Liver (tissue), 9 donors: ENCODE results near the gene SLC27A4. TPM values are rescaled to one million over a fixed set of nuclear protein-coding genes. Genes with fewer than 3 reads are reported as not detected.

Experiments used
- DNase-seq: peaks from one replicate; pipeline ENCODE4 v3.0.0-alpha.2; 2017; ENCODE audit warnings: low spot score
- H3K27ac ChIP-seq, 2 donors: one replicate each; pipeline ENCODE4 v1.7.0; 2013; ENCODE audit warnings: inconsistent platforms in 2 of 2, low read length in 2 of 2, control low read depth in 1 of 2, low read depth in 1 of 2, mild to moderate bottlenecking in 1 of 2
- H3K27me3 ChIP-seq, 4 donors: one replicate each; pipeline versions ENCODE4 v1.6.1 to v1.7.0; 2013; ENCODE audit warnings: low read length in 3 of 4, inconsistent platforms in 1 of 4, mild to moderate bottlenecking in 1 of 4, moderate library complexity in 1 of 4; ENCODE audit not compliant: control insufficient read depth in 4 of 4, insufficient read depth in 4 of 4
- H3K36me3 ChIP-seq, 4 donors: one replicate each; pipeline versions ENCODE4 v1.6.1 to v1.7.0; 2013; ENCODE audit warnings: low read length in 3 of 4, mild to moderate bottlenecking in 3 of 4, low read depth in 1 of 4, moderate library complexity in 1 of 4; ENCODE audit not compliant: control insufficient read depth in 4 of 4, insufficient read depth in 3 of 4
- H3K4me1 ChIP-seq, 4 donors: one replicate each; pipeline versions ENCODE4 v1.6.1 to v1.7.0; 2013; ENCODE audit warnings: low read length in 3 of 4, mild to moderate bottlenecking in 3 of 4, moderate library complexity in 1 of 4; ENCODE audit not compliant: control insufficient read depth in 4 of 4, insufficient read depth in 4 of 4
- H3K4me3 ChIP-seq, 3 donors: one replicate each; pipeline versions ENCODE4 v1.6.1 to v1.7.0; 2013; ENCODE audit warnings: low read length in 3 of 3, control low read depth in 1 of 3, low read depth in 1 of 3, mild to moderate bottlenecking in 1 of 3
- H3K9ac ChIP-seq, 2 donors: one replicate each; pipeline ENCODE4 v1.7.0; 2013; ENCODE audit warnings: low read length in 2 of 2, mild to moderate bottlenecking in 2 of 2, moderate library complexity in 2 of 2, control low read depth in 1 of 2, low read depth in 1 of 2
- H3K9me3 ChIP-seq, 4 donors: one replicate each; pipeline versions ENCODE4 v1.6.1 to v1.7.0; 2013; ENCODE audit warnings: low read length in 3 of 4; ENCODE audit not compliant: control insufficient read depth in 4 of 4
- FOXA1 ChIP-seq: IDR thresholded peaks from 2 replicates; pipeline ENCODE4 v1.6.1; 2016; ENCODE audit warnings: antibody characterized with exemption
- FOXA2 ChIP-seq: IDR thresholded peaks from 2 replicates; pipeline ENCODE4 v1.6.1; 2016; ENCODE audit warnings: antibody characterized with exemption
- GABPA ChIP-seq, 2 donors: IDR thresholded peaks in 1 of 2; conservative IDR thresholded peaks in 1 of 2; 2 replicates each; pipeline ENCODE4 v1.6.1; 2016; ENCODE audit warnings: antibody characterized with exemption in 2 of 2, mild to moderate bottlenecking in 1 of 2, moderate library complexity in 1 of 2
- HNF4G ChIP-seq: IDR thresholded peaks from 2 replicates; pipeline ENCODE4 v1.6.1; 2016; ENCODE audit warnings: antibody characterized with exemption
- JUND ChIP-seq, 2 donors: IDR thresholded peaks; 2 replicates each; pipeline ENCODE4 v1.6.1; 2016; ENCODE audit warnings: antibody characterized with exemption in 2 of 2
- MAX ChIP-seq: IDR thresholded peaks from 2 replicates; pipeline ENCODE4 v1.6.1; 2016; ENCODE audit warnings: antibody characterized with exemption
- NR2F2 ChIP-seq: IDR thresholded peaks from 2 replicates; pipeline ENCODE4 v1.6.1; 2016; ENCODE audit warnings: antibody characterized with exemption
- RAD21 ChIP-seq, 2 donors: IDR thresholded peaks; 2 replicates each; pipeline ENCODE4 v1.6.1; 2016; ENCODE audit warnings: antibody characterized with exemption in 2 of 2, mild to moderate bottlenecking in 2 of 2
- RXRA ChIP-seq, 2 donors: IDR thresholded peaks; 2 replicates each; pipeline ENCODE4 v1.6.1; 2017 to 2018; ENCODE audit warnings: antibody characterized with exemption in 2 of 2, mild to moderate bottlenecking in 1 of 2
- SP1 ChIP-seq: IDR thresholded peaks from 2 replicates; pipeline ENCODE4 v1.6.1; 2018; ENCODE audit warnings: antibody characterized with exemption, mild to moderate bottlenecking
- YY1 ChIP-seq: IDR thresholded peaks from 2 replicates; pipeline ENCODE4 v1.6.1; 2016; ENCODE audit warnings: antibody characterized with exemption, mild to moderate bottlenecking
- ZBTB33 ChIP-seq: IDR thresholded peaks from 2 replicates; pipeline ENCODE4 v1.6.1; 2016; ENCODE audit warnings: antibody characterized with exemption
- WGBS: extraction: QIAGEN DNeasy Blood & Tissue Kit; methylation state at CpG from one replicate; pipeline ENCODE4 v1.1.7; 2013; 5-methylcytosine and 5-hydroxymethylcytosine counted together
- polyA plus RNA-seq, 2 donors: library from polyadenylated mRNA; stranded (reverse) in 1 of 2; unstranded in 1 of 2; fragments of 200-250 nt in 1 of 2; fragments of >200 nt in 1 of 2; fragmentation: Nextera tagmentation in 1 of 2; extraction: Ambion mirVana in 1 of 2; gene quantifications; one replicate each; pipeline versions ENCODE4 v1.2.1 to v1.2.3, GENCODE V29; 2013 to 2015
- total RNA-seq, 2 donors: library from RNA; depleted of rRNA; stranded (reverse); fragments of >200 nt; gene quantifications; one replicate each; pipeline ENCODE4 v1.2.3, GENCODE V29; 2014
- TF ChIP-seq, protein P1 (sequence below): IDR thresholded peaks from 2 replicates; pipeline ENCODE4 v1.6.1; 2016; ENCODE audit warnings: antibody characterized with exemption, mild to moderate bottlenecking
- TF ChIP-seq, protein P2 (sequence below): IDR thresholded peaks from 2 replicates; pipeline ENCODE4 v1.6.1; 2016; ENCODE audit warnings: antibody characterized with exemption
- TF ChIP-seq, protein P3 (sequence below): fragments of 150-350 bp; IDR thresholded peaks from 2 replicates; pipeline ENCODE4 v1.5.1; 2017; ENCODE audit warnings: improper control_type of control experiment, low read depth, low read length; ENCODE audit not compliant: missing input control
- donor health status: healthy.
- donor health status: healthy.
- donor health status: healthy.
- donor health status: healthy.
- donor health status: healthy.

SLC27A4 gene
- total and polyA plus RNA-seq, 4 donors: 5.9 to 36.4 (median 14.7) TPM

DNA sequence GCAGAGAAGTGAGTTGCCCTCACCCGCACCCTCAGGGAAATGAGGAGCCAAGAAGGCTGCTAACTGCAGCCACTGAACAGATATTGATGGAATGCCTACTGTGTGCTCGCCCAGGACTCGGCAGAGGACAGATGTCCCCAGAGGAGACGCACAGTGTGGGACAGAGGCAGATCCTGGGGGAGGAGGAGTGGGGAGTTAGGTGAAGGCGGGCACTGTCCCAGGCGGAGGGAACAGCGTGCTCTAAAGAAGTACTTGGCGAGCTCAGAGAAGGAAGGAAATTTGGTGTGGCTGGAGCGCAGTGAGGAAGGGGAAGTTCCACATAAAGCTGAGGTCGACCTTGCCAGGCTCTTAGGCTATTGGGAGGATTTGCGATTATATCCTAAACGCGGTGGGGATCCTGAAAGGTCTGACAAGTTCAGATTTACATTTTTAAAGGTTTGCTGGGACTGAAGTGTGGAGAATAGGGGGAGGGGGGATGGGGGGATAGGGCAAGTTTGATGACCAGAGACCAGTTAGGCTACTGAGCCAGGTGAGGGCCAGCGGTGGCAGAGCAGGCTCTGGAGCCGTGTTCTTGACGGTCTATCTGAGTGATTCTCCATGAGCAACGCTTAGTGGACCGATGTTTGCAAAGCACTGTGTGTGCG is 56.8 kb downstream of the SLC27A4 start:
- Histone ChIP-seq H3K9me3 (no peaks in the 10 kb centered on the region), H3K9ac (no peak overlapping the region), H3K27me3 (no peaks in the 10 kb centered on the region), H3K4me1 (no peaks in the 10 kb centered on the region), H3K4me3 (no peak overlapping the region), H3K27ac (no peak overlapping the region), H3K36me3 (peaks cover 0 to 4% (median 2%) of the 10 kb centered on the region in 4 donors)
- DNase-seq: no peak
- TF ChIP-seq, protein P1, sequence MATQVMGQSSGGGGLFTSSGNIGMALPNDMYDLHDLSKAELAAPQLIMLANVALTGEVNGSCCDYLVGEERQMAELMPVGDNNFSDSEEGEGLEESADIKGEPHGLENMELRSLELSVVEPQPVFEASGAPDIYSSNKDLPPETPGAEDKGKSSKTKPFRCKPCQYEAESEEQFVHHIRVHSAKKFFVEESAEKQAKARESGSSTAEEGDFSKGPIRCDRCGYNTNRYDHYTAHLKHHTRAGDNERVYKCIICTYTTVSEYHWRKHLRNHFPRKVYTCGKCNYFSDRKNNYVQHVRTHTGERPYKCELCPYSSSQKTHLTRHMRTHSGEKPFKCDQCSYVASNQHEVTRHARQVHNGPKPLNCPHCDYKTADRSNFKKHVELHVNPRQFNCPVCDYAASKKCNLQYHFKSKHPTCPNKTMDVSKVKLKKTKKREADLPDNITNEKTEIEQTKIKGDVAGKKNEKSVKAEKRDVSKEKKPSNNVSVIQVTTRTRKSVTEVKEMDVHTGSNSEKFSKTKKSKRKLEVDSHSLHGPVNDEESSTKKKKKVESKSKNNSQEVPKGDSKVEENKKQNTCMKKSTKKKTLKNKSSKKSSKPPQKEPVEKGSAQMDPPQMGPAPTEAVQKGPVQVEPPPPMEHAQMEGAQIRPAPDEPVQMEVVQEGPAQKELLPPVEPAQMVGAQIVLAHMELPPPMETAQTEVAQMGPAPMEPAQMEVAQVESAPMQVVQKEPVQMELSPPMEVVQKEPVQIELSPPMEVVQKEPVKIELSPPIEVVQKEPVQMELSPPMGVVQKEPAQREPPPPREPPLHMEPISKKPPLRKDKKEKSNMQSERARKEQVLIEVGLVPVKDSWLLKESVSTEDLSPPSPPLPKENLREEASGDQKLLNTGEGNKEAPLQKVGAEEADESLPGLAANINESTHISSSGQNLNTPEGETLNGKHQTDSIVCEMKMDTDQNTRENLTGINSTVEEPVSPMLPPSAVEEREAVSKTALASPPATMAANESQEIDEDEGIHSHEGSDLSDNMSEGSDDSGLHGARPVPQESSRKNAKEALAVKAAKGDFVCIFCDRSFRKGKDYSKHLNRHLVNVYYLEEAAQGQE: no peak
- TF ChIP-seq HNF4G: no peak
- no peak for TF ChIP-seq SP1
- WGBS: 7% methylated on average over 19 of the region's 19 CpGs

GRCh38 chr9:128397831-128398230 is 57.5 kb downstream of the SLC27A4 start:
- 63% methylated on average over 7 of the region's 7 CpGs for WGBS
- Histone ChIP-seq H3K9ac (no peak overlapping the region), H3K4me3 (no peak overlapping the region), H3K4me1 (no peaks in the 10 kb centered on the region), H3K27ac (no peak overlapping the region), H3K27me3 (no peaks in the 10 kb centered on the region), H3K36me3 (no peaks in the 10 kb centered on the region), H3K9me3 (no peaks in the 10 kb centered on the region)
- DNase-seq: no peak
- TF ChIP-seq GABPA (IDR thresholded peaks at IDR 0.05 in 1 of 2, conservative IDR thresholded peaks at IDR 0.05 in 1 of 2): no peak
- TF ChIP-seq RXRA (IDR thresholded peaks at IDR 0.05): no peak
- TF ChIP-seq, protein P2, sequence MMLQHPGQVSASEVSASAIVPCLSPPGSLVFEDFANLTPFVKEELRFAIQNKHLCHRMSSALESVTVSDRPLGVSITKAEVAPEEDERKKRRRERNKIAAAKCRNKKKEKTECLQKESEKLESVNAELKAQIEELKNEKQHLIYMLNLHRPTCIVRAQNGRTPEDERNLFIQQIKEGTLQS: no peak
- no peak for TF ChIP-seq FOXA2
- TF ChIP-seq RAD21 (IDR thresholded peaks at IDR 0.05): no peak
- TF ChIP-seq YY1: no peak
- no peak for TF ChIP-seq NR2F2
- no peak for TF ChIP-seq SP1

DNA sequence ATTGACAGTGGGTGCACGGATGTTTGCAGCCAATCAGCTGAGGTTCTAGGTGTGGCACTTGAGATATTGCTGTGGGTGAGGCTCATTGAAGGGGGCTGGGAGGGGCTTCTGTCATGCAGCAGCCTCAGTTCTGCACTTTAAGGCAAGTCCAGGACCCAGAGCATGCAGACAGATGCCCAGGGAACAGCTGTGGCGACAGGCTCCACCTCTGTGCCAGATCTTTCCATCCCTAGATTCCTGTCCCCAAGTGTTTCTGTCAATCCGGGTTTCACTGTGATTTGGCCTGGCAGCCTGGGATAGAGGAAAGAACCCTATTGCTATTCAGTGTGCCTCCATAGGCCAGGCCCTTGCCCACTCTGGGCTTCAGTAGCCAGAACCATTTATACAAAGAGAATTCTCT is 59.5 kb downstream of the SLC27A4 start:
- WGBS: 80% methylated on average over 3 of the region's 3 CpGs
- H3K4me3 ChIP-seq: no peak overlapping the region
- no peaks in the 10 kb centered on the region for H3K27me3 ChIP-seq
- H3K9me3 ChIP-seq: no peaks in the 10 kb centered on the region
- no peak for DNase-seq
- TF ChIP-seq ZBTB33: no peak
- TF ChIP-seq SP1: no peak
- no peak for TF ChIP-seq FOXA2
- TF ChIP-seq FOXA1: no peak
- TF ChIP-seq HNF4G: no peak
- TF ChIP-seq, protein P3, sequence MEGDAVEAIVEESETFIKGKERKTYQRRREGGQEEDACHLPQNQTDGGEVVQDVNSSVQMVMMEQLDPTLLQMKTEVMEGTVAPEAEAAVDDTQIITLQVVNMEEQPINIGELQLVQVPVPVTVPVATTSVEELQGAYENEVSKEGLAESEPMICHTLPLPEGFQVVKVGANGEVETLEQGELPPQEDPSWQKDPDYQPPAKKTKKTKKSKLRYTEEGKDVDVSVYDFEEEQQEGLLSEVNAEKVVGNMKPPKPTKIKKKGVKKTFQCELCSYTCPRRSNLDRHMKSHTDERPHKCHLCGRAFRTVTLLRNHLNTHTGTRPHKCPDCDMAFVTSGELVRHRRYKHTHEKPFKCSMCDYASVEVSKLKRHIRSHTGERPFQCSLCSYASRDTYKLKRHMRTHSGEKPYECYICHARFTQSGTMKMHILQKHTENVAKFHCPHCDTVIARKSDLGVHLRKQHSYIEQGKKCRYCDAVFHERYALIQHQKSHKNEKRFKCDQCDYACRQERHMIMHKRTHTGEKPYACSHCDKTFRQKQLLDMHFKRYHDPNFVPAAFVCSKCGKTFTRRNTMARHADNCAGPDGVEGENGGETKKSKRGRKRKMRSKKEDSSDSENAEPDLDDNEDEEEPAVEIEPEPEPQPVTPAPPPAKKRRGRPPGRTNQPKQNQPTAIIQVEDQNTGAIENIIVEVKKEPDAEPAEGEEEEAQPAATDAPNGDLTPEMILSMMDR: no peak
- no peak for TF ChIP-seq JUND (IDR thresholded peaks at IDR 0.05)
- no peak for TF ChIP-seq NR2F2
- TF ChIP-seq GABPA (IDR thresholded peaks at IDR 0.05 in 1 of 2, conservative IDR thresholded peaks at IDR 0.05 in 1 of 2): no peak
- TF ChIP-seq MAX: no peak
- no peaks in the 10 kb centered on the region for H3K36me3 ChIP-seq
- no peak overlapping the region for H3K27ac ChIP-seq
- no peaks in the 10 kb centered on the region for H3K4me1 ChIP-seq
- H3K9ac ChIP-seq: no peak overlapping the region
